Ishikawa (cell line): ENCODE data around the gene C13orf42.
A peak's percentile ranks its signal among the peaks of the same experiment; 100 is the strongest.

Experiments
- CEBPB ChIP-seq: IDR thresholded peaks from 2 replicates; pipeline ENCODE4 v1.6.1; 2012
- CREB1 ChIP-seq: IDR thresholded peaks from 2 replicates; pipeline ENCODE4 v1.6.1; 2012; ENCODE audit warnings: low read depth
- EGR1 ChIP-seq: IDR thresholded peaks from 2 replicates; pipeline ENCODE4 v1.6.1; 2012
- EP300 ChIP-seq: IDR thresholded peaks from 2 replicates; pipeline ENCODE4 v1.6.1; 2012; ENCODE audit warnings: borderline replicate concordance
- FOXM1 ChIP-seq: IDR thresholded peaks from 2 replicates; pipeline ENCODE4 v1.6.1; 2012; ENCODE audit warnings: low read depth, borderline replicate concordance
- MAX ChIP-seq: IDR thresholded peaks from 2 replicates; pipeline ENCODE4 v1.6.1; 2012
- NFIC ChIP-seq: IDR thresholded peaks from 2 replicates; pipeline ENCODE4 v1.6.1; 2012
- RAD21 ChIP-seq: IDR thresholded peaks from 2 replicates; pipeline ENCODE4 v1.6.1; 2012; ENCODE audit warnings: low read depth
- REST ChIP-seq: IDR thresholded peaks from 2 replicates; pipeline ENCODE4 v1.6.1; 2012; ENCODE audit warnings: low read depth, mild to moderate bottlenecking
- TAF1 ChIP-seq: IDR thresholded peaks from 2 replicates; pipeline ENCODE4 v1.6.1; 2012; ENCODE audit warnings: low read depth, mild to moderate bottlenecking
- TCF12 ChIP-seq: IDR thresholded peaks from 2 replicates; pipeline ENCODE4 v1.6.1; 2012; ENCODE audit warnings: low read depth
- TEAD4 ChIP-seq: IDR thresholded peaks from 2 replicates; pipeline ENCODE4 v1.6.1; 2012
- USF1 ChIP-seq: IDR thresholded peaks from 2 replicates; pipeline ENCODE4 v1.6.1; 2012
- YY1 ChIP-seq: IDR thresholded peaks from 2 replicates; pipeline ENCODE4 v1.6.1; 2012; ENCODE audit warnings: low read depth
- ZBTB7A ChIP-seq: IDR thresholded peaks from 2 replicates; pipeline ENCODE4 v1.6.1; 2012; ENCODE audit warnings: low read depth

Gene C13orf42

GRCh38 chr13:51122868-51123566, 11.9 kb upstream of the C13orf42 start:
- TF ChIP-seq EGR1, result no peak

GRCh38 chr13:51120873-51121272, 9.8 kb upstream of the C13orf42 start:
- TF ChIP-seq RAD21, result peak; percentile 36

GRCh38 chr13:51118809-51119431, 7.8 kb upstream of the C13orf42 start:
- TF ChIP-seq MAX (no peak), TCF12 (no peak), TEAD4 (no peak), ZBTB7A (no peak), USF1 (no peak), CREB1 (no peak), EP300 (no peak)

GRCh38 chr13:51113969-51114368, 2.9 kb upstream of the C13orf42 start:
- TF ChIP-seq TAF1 (no peak), CREB1 (no peak), FOXM1 (no peak), ZBTB7A (no peak), EP300 (no peak), YY1 (no peak), MAX (no peak), TCF12 (no peak), RAD21 (no peak), EGR1 (no peak), USF1 (no peak), CEBPB (no peak), REST (no peak), NFIC (no peak), TEAD4 (no peak)

- TF ChIP-seq NFIC, result no peak
- TF ChIP-seq ZBTB7A, result no peak
- TF ChIP-seq TEAD4, result no peak
These were observed 2.3 kb upstream of the C13orf42 start for GRCh38 chr13:51113186-51113881.

GRCh38 chr13:51112771-51113170, 1.7 kb upstream of the C13orf42 start:
- no peak for TF ChIP-seq USF1
- TF ChIP-seq RAD21, result no peak
- TF ChIP-seq EGR1, result no peak
- TF ChIP-seq REST, result no peak
- no peak for TF ChIP-seq ZBTB7A
- no peak for TF ChIP-seq TAF1

- TF ChIP-seq TAF1 (no peak), TEAD4 (no peak), USF1 (no peak), NFIC (no peak), RAD21 (no peak), CREB1 (no peak), MAX (no peak), EP300 (no peak), CEBPB (no peak)
These were observed 923 bp upstream of the C13orf42 start for GRCh38 chr13:51111997-51112396.
